GM18907 (cell line): Measurements from ENCODE around the gene SCAF11.
"Not testable (repeated sequence)": the region's sequence is repeated elsewhere in the genome, so short reads cannot be mapped to it uniquely, and the experiment has no call there.

Source experiments
- ATAC-seq: cut with Tn5 transposase; IDR thresholded peaks from one replicate; pipeline ENCODE4 v1.9.1; 2021; ENCODE audit warnings: mild to moderate bottlenecking, moderate library complexity; ENCODE audit not compliant: unreplicated experiment

The SCAF11 gene, protein sequence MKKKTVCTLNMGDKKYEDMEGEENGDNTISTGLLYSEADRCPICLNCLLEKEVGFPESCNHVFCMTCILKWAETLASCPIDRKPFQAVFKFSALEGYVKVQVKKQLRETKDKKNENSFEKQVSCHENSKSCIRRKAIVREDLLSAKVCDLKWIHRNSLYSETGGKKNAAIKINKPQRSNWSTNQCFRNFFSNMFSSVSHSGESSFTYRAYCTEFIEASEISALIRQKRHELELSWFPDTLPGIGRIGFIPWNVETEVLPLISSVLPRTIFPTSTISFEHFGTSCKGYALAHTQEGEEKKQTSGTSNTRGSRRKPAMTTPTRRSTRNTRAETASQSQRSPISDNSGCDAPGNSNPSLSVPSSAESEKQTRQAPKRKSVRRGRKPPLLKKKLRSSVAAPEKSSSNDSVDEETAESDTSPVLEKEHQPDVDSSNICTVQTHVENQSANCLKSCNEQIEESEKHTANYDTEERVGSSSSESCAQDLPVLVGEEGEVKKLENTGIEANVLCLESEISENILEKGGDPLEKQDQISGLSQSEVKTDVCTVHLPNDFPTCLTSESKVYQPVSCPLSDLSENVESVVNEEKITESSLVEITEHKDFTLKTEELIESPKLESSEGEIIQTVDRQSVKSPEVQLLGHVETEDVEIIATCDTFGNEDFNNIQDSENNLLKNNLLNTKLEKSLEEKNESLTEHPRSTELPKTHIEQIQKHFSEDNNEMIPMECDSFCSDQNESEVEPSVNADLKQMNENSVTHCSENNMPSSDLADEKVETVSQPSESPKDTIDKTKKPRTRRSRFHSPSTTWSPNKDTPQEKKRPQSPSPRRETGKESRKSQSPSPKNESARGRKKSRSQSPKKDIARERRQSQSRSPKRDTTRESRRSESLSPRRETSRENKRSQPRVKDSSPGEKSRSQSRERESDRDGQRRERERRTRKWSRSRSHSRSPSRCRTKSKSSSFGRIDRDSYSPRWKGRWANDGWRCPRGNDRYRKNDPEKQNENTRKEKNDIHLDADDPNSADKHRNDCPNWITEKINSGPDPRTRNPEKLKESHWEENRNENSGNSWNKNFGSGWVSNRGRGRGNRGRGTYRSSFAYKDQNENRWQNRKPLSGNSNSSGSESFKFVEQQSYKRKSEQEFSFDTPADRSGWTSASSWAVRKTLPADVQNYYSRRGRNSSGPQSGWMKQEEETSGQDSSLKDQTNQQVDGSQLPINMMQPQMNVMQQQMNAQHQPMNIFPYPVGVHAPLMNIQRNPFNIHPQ (N-terminal part only)

GRCh38 chr12:45990468-45991283, at the start of gene SCAF11:
Gene SCAF11, minus strand, starts transcription at chr12:45990574. Its CDS starts 26,407 bp downstream, at chr12:45964167.
- peak; percentile 70 for ATAC-seq

DNA sequence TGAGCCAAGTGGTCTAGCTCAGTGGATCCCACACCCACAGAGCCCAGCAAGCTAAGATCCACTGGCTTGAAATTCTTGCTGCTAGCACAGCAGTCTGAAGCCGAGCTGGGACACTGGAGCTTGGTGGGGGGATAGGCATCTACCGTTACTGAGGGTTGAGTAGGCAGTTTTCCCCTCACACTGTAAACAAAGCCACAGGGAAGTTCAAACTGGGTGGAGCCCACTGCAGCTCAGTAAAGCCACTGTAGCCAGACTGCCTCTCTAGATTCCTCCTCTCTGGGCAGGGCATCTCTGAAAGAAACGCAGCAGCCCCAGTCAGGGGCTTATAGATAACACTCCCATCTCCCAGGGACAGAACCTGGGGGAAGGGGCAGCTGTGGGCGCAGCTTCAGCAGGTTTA, 46.7 kb upstream of the SCAF11 start:
- ATAC-seq = not testable (repeated sequence)

- ATAC-seq = no peak
Measured at GRCh38 chr12:46027172-46027571, 36.8 kb upstream of the SCAF11 start.

DNA sequence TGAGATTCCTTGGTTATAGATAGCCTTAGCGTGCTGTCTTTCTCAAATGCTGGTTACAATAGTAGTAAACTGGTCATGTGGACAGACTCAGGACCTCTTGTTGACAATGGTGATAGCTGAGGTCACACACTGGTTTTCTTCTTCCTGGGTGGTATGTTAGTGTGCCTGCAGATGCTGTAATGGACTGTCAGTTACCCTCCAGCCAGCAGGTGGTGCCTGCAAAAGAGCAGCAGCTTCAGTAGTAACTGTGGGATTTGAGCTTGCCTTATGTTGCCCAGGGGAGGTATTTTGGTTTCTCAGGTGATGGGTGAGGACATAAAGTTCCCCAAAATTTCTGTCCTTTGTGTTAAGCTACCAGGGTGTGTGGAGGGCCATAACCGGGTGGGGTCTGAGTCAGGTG, 33.7 kb upstream of the SCAF11 start:
- ATAC-seq = no peak

DNA sequence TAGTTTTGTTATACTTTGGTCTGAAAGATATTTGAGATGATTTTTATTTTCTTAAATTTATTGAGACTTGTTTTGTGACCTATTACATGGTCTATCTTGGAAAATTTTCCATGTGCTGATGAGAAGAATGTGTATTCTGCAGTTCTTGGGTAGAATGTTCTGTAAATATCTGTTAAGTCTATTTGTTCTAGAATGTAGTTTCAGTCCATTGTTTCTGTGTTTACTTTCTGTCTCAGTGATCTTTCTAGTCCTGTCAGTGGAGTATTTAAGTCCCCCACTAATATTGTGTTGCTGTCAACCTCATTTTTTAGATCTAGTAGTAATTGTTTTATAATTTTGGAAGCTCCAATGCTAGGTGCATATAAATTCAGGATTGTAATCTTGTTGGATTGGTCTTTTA, 30.4 kb upstream of the SCAF11 start:
- no peak for ATAC-seq

GRCh38 chr12:46018712-46019111, 28.3 kb upstream of the SCAF11 start:
- ATAC-seq = not testable (repeated sequence)

DNA sequence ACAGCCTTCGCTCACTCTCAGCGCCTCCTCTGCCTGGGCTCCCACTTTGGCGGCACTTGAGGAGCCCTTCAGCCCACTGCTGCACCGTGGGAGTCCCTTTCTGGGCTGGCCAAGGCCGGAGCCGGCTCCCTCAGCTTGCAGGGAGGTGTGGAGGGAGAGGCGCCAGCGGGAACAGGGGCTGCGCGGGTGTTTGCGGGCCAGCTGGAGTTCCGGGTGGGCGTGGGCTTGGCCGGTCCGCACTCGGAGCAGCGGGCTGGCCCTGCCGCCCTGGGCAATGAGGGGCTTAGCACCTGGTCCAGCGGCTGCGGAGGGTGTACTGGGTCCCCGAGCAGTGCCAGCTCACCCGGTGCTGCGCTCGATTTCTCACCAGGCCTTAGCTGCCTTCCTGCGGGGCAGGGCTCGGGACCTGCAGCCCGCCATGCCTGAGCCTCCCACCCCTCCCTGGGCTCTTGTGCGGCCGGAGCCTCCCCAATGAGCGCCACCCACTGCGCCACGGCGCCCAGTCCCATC, 27.5 kb upstream of the SCAF11 start:
- ATAC-seq = not testable (repeated sequence)

GRCh38 chr12:46005823-46006222, 15.4 kb upstream of the SCAF11 start:
- no peak for ATAC-seq

- ATAC-seq = no peak
Measured at GRCh38 chr12:46005151-46005797, 14.9 kb upstream of the SCAF11 start.

GRCh38 chr12:46004715-46005114, 14.3 kb upstream of the SCAF11 start:
- ATAC-seq = no peak

DNA sequence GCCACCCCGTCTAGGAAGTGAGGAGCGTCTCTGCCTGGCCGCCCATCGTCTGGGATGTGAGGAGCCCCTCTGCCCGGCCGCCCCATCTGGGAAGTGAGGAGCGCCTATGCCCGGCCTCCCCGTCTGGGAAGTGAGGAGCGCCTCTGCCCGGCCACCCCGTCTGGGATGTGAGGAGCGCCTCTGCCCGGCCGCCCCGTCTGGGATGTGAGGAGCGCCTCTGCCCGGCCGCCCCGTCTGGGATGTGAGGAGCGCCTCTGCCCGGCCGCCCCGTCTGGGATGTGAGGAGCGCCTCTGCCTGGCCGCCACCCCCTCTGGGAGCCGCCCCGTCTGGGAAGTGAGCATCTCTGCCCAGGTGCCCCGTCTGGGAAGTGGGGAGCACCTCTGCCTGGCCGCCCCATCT, 9.7 kb upstream of the SCAF11 start:
- not testable (repeated sequence) for ATAC-seq

GRCh38 chr12:45994736-45995135, 4.4 kb upstream of the SCAF11 start:
- no peak for ATAC-seq

- ATAC-seq = peak; percentile 29
Measured at GRCh38 chr12:45991284-45992249, 1.2 kb upstream of the SCAF11 start.

GRCh38 chr12:45989721-45990467, 480 bp downstream of the SCAF11 start:
- ATAC-seq = peak; percentile 35

GRCh38 chr12:45989287-45989686, 1.1 kb downstream of the SCAF11 start:
- ATAC-seq = no peak

- ATAC-seq = no peak
Measured at GRCh38 chr12:45988264-45988663, 2.1 kb downstream of the SCAF11 start.

DNA sequence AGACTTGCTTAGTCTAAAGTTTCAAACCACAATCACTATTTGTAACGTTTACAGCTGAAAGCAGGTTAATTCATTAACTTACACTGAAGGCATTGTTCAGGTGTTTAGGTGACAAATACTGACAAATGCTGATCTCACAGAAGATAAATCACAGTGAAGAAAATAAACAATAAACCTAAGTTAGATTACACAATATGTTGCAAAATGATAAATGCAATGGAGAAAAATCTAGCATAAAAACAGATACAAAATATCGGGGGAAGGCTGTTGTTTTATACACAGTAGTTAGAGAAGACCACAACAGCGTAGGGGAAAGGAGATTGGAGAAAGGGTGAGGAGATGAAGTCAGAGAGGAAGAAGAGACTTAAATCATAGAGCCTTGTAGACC, 3.0 kb downstream of the SCAF11 start:
- no peak for ATAC-seq
